GM12878 (cell line): ENCODE measurements around the gene VPS13C. TPM values are rescaled to one million over a fixed set of nuclear protein-coding genes. Genes with fewer than 3 reads are reported as not detected.

Experiments used
- ATAC-seq: fragments of 200-7000 bp; cut with Tn5 transposase; 3 replicates; pipeline ENCODE4 v1.9.1; 2020; ENCODE audit warnings: mild to moderate bottlenecking, moderate library complexity
- BruUV-seq: library from RNA; stranded (reverse); fragments of 400-500 nt; replicated peaks from 2 replicates; lab custom pipeline; 2021; lab: Mats Ljungman, UMichigan
- CTCF ChIA-PET: fragments of 300-600 bp; sonication (Branson Sonifier 250); formaldehyde crosslinking; extraction: SDS; loops from one replicate; lab custom pipeline; 2021; ENCODE audit warnings: inconsistent platforms; lab: Yijun Ruan, JAX
- POLR2A ChIA-PET: fragments of 350-600 bp; formaldehyde crosslinking; extraction: SDS; loops from one replicate; lab custom pipeline; 2021; ENCODE audit warnings: inconsistent platforms; lab: Charles Lee
- RAD21 ChIA-PET: fragments of 300-600 bp; sonication (Branson Sonifier 250); formaldehyde crosslinking; loops from one replicate; lab custom pipeline; 2023; ENCODE audit warnings: antibody characterized with exemption; ENCODE audit not compliant: unreplicated experiment; lab: Charles Lee
- SMC1A ChIA-PET: fragments of 300-600 bp; sonication (Branson Sonifier 250); formaldehyde crosslinking; loops from one replicate; lab custom pipeline; 2023; ENCODE audit not compliant: unreplicated experiment, uncharacterized antibody; lab: Charles Lee
- DNase-seq: peaks from one replicate; pipeline ENCODE4 v3.0.0-alpha.2; 2011; ENCODE audit warnings: low read depth, low spot score
- FAIRE-seq: peaks from 3 replicates; lab custom pipeline; 2011; peaks lifted over from hg19 to GRCh38; lab: Jason Lieb, UNC
- H2AFZ ChIP-seq: 2 replicates; pipeline ENCODE4 v1.6.0; 2011; ENCODE audit warnings: low read depth, low read length, control low read depth; ENCODE audit not compliant: control insufficient read depth
- H3K27ac ChIP-seq: 2 replicates; pipeline ENCODE4 v1.5.1; 2011; ENCODE audit warnings: control low read depth; ENCODE audit not compliant: control insufficient read depth, insufficient read depth
- H3K27me3 ChIP-seq, 2 experiments: replicated peaks in 1 of 2; 2 replicates each; pipeline versions ENCODE4 v1.6.0 to v1.6.1; 2011; ENCODE audit warnings: low read length in 1 of 2; ENCODE audit not compliant: control insufficient read depth in 2 of 2, insufficient read depth in 2 of 2
- H3K36me3 ChIP-seq, 2 experiments: 2 replicates each; pipeline ENCODE4 v1.5.1; 2011; ENCODE audit warnings: low read length in 1 of 2; ENCODE audit not compliant: control insufficient read depth in 2 of 2, insufficient read depth in 2 of 2
- H3K4me1 ChIP-seq: 2 replicates; pipeline ENCODE4 v1.6.1; 2011; ENCODE audit warnings: mild to moderate bottlenecking, low read length, moderate library complexity, mixed read lengths; ENCODE audit not compliant: control insufficient read depth, insufficient read depth
- H3K4me2 ChIP-seq: 2 replicates; pipeline ENCODE4 v1.6.0; 2011; ENCODE audit warnings: control low read depth; ENCODE audit not compliant: control insufficient read depth, insufficient read depth
- H3K4me3 ChIP-seq: fragments of 200-600 bp; sonication (generic); 2 replicates; pipeline ENCODE4 v1.5.1; 2016
- H3K79me2 ChIP-seq: 2 replicates; pipeline ENCODE4 v1.6.0; 2011; ENCODE audit warnings: low read length; ENCODE audit not compliant: control insufficient read depth, insufficient read depth
- H3K9ac ChIP-seq: 2 replicates; pipeline ENCODE4 v1.8.0; 2011; ENCODE audit warnings: low read length, control low read depth, mixed read lengths; ENCODE audit not compliant: control insufficient read depth, insufficient read depth
- H3K9me3 ChIP-seq: replicated peaks from 3 replicates; pipeline ENCODE4 v1.5.1; 2011; ENCODE audit warnings: mild to moderate bottlenecking, low read length; ENCODE audit not compliant: control insufficient read depth, insufficient read depth
- H4K20me1 ChIP-seq: 2 replicates; pipeline ENCODE4 v1.6.0; 2011; ENCODE audit not compliant: control insufficient read depth, insufficient read depth
- BRCA1 ChIP-seq: IDR thresholded peaks from 2 replicates; pipeline ENCODE4 v1.6.1; 2011; ENCODE audit warnings: low read depth, low read length, improper control_type of control experiment
- CHD2 ChIP-seq: IDR thresholded peaks from 2 replicates; pipeline ENCODE4 v1.6.1; 2011; ENCODE audit warnings: low read depth, low read length, improper control_type of control experiment, borderline replicate concordance
- CUX1 ChIP-seq: IDR thresholded peaks from 2 replicates; pipeline ENCODE4 v1.6.1; 2012; ENCODE audit warnings: improper control_type of control experiment, low read depth, low read length; ENCODE audit not compliant: insufficient replicate concordance
- HDGF ChIP-seq: fragments of 450-650 bp; IDR thresholded peaks from 2 replicates; pipeline ENCODE4 v1.6.1; 2016; ENCODE audit warnings: antibody characterized with exemption
- LARP7 ChIP-seq: fragments of 450-650 bp; IDR thresholded peaks from 2 replicates; pipeline ENCODE4 v1.6.1; 2017; ENCODE audit warnings: mild to moderate bottlenecking
- MTA2 ChIP-seq: fragments of 450-650 bp; IDR thresholded peaks from 2 replicates; pipeline ENCODE4 v1.6.1; 2016; ENCODE audit warnings: low read depth, mild to moderate bottlenecking, moderate library complexity
- MXI1 ChIP-seq: fragments of 150-350 bp; IDR thresholded peaks from 2 replicates; pipeline ENCODE4 v1.6.1; 2011; ENCODE audit warnings: low read depth, mild to moderate bottlenecking, inconsistent platforms, low read length, improper control_type of control experiment
- MYB ChIP-seq: fragments of 150-350 bp; IDR thresholded peaks from 2 replicates; pipeline ENCODE4 v1.6.1; 2014; ENCODE audit warnings: mild to moderate bottlenecking, low read depth, low read length, borderline replicate concordance
- RAD21 ChIP-seq: IDR thresholded peaks from 2 replicates; pipeline ENCODE4 v1.6.1; 2011; ENCODE audit warnings: mild to moderate bottlenecking, low read depth, low read length, moderate library complexity; ENCODE audit not compliant: insufficient read depth
- SIN3A ChIP-seq: IDR thresholded peaks from 2 replicates; pipeline ENCODE4 v1.6.1; 2012; ENCODE audit warnings: low read depth, low read length, improper control_type of control experiment
- SMAD1 ChIP-seq: fragments of 450-650 bp; IDR thresholded peaks from 2 replicates; pipeline ENCODE4 v1.6.1; 2018; ENCODE audit warnings: mild to moderate bottlenecking, low read depth; ENCODE audit not compliant: partially characterized antibody
- ZBTB33 ChIP-seq: fragments of 450-650 bp; IDR thresholded peaks from 2 replicates; pipeline ENCODE4 v1.6.1; 2017; ENCODE audit warnings: mild to moderate bottlenecking
- ZNF217 ChIP-seq: fragments of 450-650 bp; IDR thresholded peaks from 2 replicates; pipeline ENCODE4 v1.6.1; 2017; ENCODE audit warnings: antibody characterized with exemption, mild to moderate bottlenecking
- ZNF274 ChIP-seq: IDR thresholded peaks from one replicate; pipeline ENCODE4 v1.8.0; 2011; ENCODE audit not compliant: insufficient read length, insufficient read depth
- WGBS: methylation state at CpG from one replicate; pipeline ENCODE4 v1.1.6; 2016; ENCODE audit warnings: low lambda C conversion rate; ENCODE audit not compliant: insufficient replicate concordance, insufficient coverage; ENCODE audit errors: missing lambda C conversion rate; 5-methylcytosine and 5-hydroxymethylcytosine counted together
- in situ Hi-C: fragments of 300-500 bp; cut with MboI; formaldehyde crosslinking; loops from 9 replicates; pipeline ENCODE4 v1.14.3; 2018; ENCODE audit warnings: mixed read lengths
- intact Hi-C: fragments of 100-400 bp; cut with micrococcal nuclease; formaldehyde crosslinking; loops from one replicate; pipeline ENCODE4 v1.14.2; 2022; ENCODE audit not compliant: unreplicated experiment
- polyA plus RNA-seq, 11 experiments: library from polyadenylated mRNA; depleted of rRNA in 4 of 11; unstranded in 6 of 11; stranded (reverse) in 5 of 11; fragments of >200 nt; fragmentation: Nextera tagmentation in 4 of 11; fragmentation: Illumina TruSeq in 1 of 11; extraction: Ambion mirVana in 4 of 11; extraction: Trizol in 1 of 11; gene quantifications; 1 replicate in 1 of 11; 2 replicates in 10 of 11; pipeline versions ENCODE4 v1.2.1 to v1.2.3, GENCODE V29; 2011 to 2016; ENCODE audit warnings: inconsistent platforms in 2 of 11, missing spikeins in 2 of 11, low read depth in 1 of 11
- total RNA-seq, 4 experiments: library from RNA; depleted of rRNA in 3 of 4; stranded (reverse); fragments of >200 nt in 3 of 4; fragmentation: Illumina TruSeq in 1 of 4; extraction: Trizol in 1 of 4; gene quantifications; 2 replicates each; pipeline versions ENCODE4 v1.2.1 to v1.2.3, GENCODE V29; 2013 to 2021
- TF ChIP-seq, protein P1 (sequence below): fragments of 450-650 bp; IDR thresholded peaks from 2 replicates; pipeline ENCODE4 v1.6.1; 2017; ENCODE audit warnings: mild to moderate bottlenecking, low read depth, inconsistent platforms; ENCODE audit not compliant: poor library complexity, severe bottlenecking

The VPS13C gene
- total and polyA plus RNA-seq, 10 of the 15 experiments (the other 5 are each of a cell fraction or from before 2014, with no cell fraction given) = 9.3 to 53.1 (median 31.8) TPM

DNA sequence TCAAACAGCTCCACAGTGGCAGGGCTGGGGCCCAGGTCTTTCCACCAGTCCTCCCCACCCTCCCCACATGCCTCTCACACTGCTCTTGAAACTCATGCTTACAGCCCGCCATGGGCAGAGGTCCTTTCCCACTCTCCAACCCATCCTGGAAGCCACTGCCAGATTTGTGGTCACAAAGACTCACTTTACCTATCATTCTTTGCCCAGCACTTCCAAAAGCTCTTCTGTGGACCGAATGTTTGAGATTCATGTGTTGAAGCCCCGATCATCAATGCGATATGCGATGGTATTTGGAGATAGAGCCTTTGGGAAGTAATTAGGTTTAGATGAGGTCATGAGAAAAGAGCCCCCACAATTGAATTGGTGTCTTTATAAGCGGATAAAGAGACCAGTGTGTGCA, 247.8 kb downstream of the VPS13C start (continued):
- TF ChIP-seq CHD2 (no peak), ZNF217 (no peak)

- intact Hi-C loops (no loop called here), in situ Hi-C loops (no loop called here)
- no peak overlapping the region for H3K27ac ChIP-seq
- H4K20me1 ChIP-seq = no peaks in the 10 kb centered on the region
- no peak overlapping the region for H3K4me3 ChIP-seq
- no peak overlapping the region for H2AFZ ChIP-seq
- ChIA-PET RAD21 (no interaction called here), SMC1A (no interaction called here), CTCF (no interaction called here), POLR2A (no interaction called here)
- ATAC-seq (no peak), FAIRE-seq (no peak), DNase-seq (no peak)
- H3K79me2 ChIP-seq = no peaks in the 10 kb centered on the region
- no peaks in the 10 kb centered on the region for H3K36me3 ChIP-seq
- BruUV-seq = no TSS peak
- 17% methylated on average over 8 of the region's 8 CpGs for WGBS
- H3K27me3 ChIP-seq = no peaks in the 10 kb centered on the region; a peak in 2 of 4 replicates
- H3K4me2 ChIP-seq = no peak overlapping the region
- H3K4me1 ChIP-seq = no peaks in the 10 kb centered on the region
- no peak overlapping the region for H3K9ac ChIP-seq
- no peaks in the 10 kb centered on the region for H3K9me3 ChIP-seq
- TF ChIP-seq SMAD1 (no peak), HDGF (no peak), ZBTB33 (no peak), MXI1 (no peak), BRCA1 (no peak), MYB (no peak), ZNF274 (no peak), CUX1 (no peak), SIN3A (no peak), RAD21 (no peak), MTA2 (no peak), LARP7 (no peak)
- TF ChIP-seq, protein P1, sequence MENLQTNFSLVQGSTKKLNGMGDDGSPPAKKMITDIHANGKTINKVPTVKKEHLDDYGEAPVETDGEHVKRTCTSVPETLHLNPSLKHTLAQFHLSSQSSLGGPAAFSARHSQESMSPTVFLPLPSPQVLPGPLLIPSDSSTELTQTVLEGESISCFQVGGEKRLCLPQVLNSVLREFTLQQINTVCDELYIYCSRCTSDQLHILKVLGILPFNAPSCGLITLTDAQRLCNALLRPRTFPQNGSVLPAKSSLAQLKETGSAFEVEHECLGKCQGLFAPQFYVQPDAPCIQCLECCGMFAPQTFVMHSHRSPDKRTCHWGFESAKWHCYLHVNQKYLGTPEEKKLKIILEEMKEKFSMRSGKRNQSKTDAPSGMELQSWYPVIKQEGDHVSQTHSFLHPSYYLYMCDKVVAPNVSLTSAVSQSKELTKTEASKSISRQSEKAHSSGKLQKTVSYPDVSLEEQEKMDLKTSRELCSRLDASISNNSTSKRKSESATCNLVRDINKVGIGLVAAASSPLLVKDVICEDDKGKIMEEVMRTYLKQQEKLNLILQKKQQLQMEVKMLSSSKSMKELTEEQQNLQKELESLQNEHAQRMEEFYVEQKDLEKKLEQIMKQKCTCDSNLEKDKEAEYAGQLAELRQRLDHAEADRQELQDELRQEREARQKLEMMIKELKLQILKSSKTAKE = no peak
Measured at GRCh38 chr15:61811952-61812351, 248.3 kb downstream of the VPS13C start.
